ENCODE data around the gene ANKDD1A.

- TF ChIP-seq POLR2AphosphoS5 (IDR thresholded peaks at IDR 0.05; ENCODE audit: low read depth, low read length): no peak
- TF ChIP-seq REST (IDR thresholded peaks at IDR 0.05; ENCODE audit: insufficient read depth in 1 of 2, low read depth in 2 of 2, low read length in 2 of 2): no peak
- no peak for TF ChIP-seq SIN3A (IDR thresholded peaks at IDR 0.05; ENCODE audit: borderline replicate concordance, insufficient read depth, low read length)
- TF ChIP-seq TAF1 (IDR thresholded peaks at IDR 0.05; ENCODE audit: borderline replicate concordance, insufficient read depth, low read length): no peak
These were observed 2.2 kb upstream of the ANKDD1A start for GRCh38 chr15:64909546-64909945.

Data from PFSK-1 (cell line).